GM12874 (cell line): ENCODE measurements around the gene USP43.

Experiments used
- TF ChIP-seq, protein P1 (sequence below): IDR thresholded peaks from 2 replicates; pipeline ENCODE4 v1.5.1; 2011; ENCODE audit warnings: low read depth, mild to moderate bottlenecking, control low read depth, low read length, moderate library complexity; ENCODE audit not compliant: insufficient read depth

USP43 gene

DNA sequence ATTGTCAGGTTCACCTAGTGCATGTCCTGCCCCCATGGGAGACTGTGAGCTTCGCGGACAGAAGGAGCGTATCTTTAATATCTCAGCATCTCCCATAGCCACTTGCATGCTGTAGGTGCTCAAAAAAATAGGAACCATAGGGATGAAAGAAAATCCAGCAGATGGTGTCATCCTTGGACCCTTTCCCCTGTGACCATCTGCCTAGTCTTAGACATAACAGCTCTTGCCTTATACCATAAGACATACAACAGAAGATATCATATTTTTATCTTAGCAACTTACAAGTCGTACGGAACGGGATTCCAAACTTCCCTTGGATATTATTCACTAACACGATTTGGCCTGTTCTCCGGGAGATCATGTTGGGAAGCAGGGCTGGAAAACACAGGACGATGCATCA, 131.6 kb downstream of the USP43 start:
- TF ChIP-seq, protein P1, sequence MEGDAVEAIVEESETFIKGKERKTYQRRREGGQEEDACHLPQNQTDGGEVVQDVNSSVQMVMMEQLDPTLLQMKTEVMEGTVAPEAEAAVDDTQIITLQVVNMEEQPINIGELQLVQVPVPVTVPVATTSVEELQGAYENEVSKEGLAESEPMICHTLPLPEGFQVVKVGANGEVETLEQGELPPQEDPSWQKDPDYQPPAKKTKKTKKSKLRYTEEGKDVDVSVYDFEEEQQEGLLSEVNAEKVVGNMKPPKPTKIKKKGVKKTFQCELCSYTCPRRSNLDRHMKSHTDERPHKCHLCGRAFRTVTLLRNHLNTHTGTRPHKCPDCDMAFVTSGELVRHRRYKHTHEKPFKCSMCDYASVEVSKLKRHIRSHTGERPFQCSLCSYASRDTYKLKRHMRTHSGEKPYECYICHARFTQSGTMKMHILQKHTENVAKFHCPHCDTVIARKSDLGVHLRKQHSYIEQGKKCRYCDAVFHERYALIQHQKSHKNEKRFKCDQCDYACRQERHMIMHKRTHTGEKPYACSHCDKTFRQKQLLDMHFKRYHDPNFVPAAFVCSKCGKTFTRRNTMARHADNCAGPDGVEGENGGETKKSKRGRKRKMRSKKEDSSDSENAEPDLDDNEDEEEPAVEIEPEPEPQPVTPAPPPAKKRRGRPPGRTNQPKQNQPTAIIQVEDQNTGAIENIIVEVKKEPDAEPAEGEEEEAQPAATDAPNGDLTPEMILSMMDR = no peak
